HCT116 (cell line): ENCODE data around the gene KCNA4. TPM values are rescaled to one million over a fixed set of nuclear protein-coding genes. Genes with fewer than 3 reads are reported as not detected.

Experiments
- ATAC-seq: fragments of 200-7000 bp; cut with Tn5 transposase; 2 replicates; pipeline ENCODE4 v1.9.1; 2020; ENCODE audit warnings: mild to moderate bottlenecking, moderate library complexity
- BruUV-seq: library from RNA; stranded (reverse); fragments of 400-500 nt; replicated peaks from 2 replicates; lab custom pipeline; 2021; lab: Mats Ljungman, UMichigan
- CTCF ChIA-PET: fragments of 300-600 bp; sonication (Branson Sonifier 250); formaldehyde crosslinking; loops from one replicate; lab custom pipeline; 2021; ENCODE audit warnings: antibody characterized with exemption; lab: Charles Lee
- POLR2A ChIA-PET: fragments of 300-600, 350-600 bp; sonication (Branson Sonifier 250); formaldehyde crosslinking; loops from one replicate; lab custom pipeline; 2021; ENCODE audit warnings: antibody characterized with exemption; lab: Charles Lee
- RAD21 ChIA-PET, 2 experiments: fragments of 300-600 bp; sonication (Branson Sonifier 250); formaldehyde crosslinking; loops; one replicate each; lab custom pipeline; 2023; ENCODE audit warnings: low total read pairs in 2 of 2; ENCODE audit not compliant: uncharacterized antibody in 2 of 2, unreplicated experiment in 2 of 2, low non-redundant PET in 1 of 2; lab: Charles Lee
- DNase-seq: peaks from one replicate; pipeline ENCODE4 v3.0.0-alpha.2; 2010; ENCODE audit warnings: low read depth, low spot score
- H2AFZ ChIP-seq: fragments of 200-600 bp; shearing (Covaris generic), sonication (generic); 2 replicates; pipeline ENCODE4 v1.6.1; 2017; ENCODE audit warnings: low read depth, mixed run types, mixed read lengths, antibody characterized with exemption, low read length; ENCODE audit not compliant: poor library complexity, severe bottlenecking
- H3K27ac ChIP-seq: 2 replicates; pipeline ENCODE4 v1.5.1; 2012; ENCODE audit warnings: low read depth, low read length
- H3K27me3 ChIP-seq: fragments of 200-600 bp; sonication (generic); 2 replicates; pipeline ENCODE4 v1.6.1; 2016; ENCODE audit warnings: mixed run types, low read length, mixed read lengths; ENCODE audit not compliant: insufficient read depth
- H3K36me3 ChIP-seq, 2 experiments: fragments of 200-500 bp in 1 of 2; fragments of 200-600 bp in 1 of 2; sonication (Bioruptor generic) in 1 of 2; sonication (generic) in 1 of 2; 2 replicates each; pipeline versions ENCODE4 v1.5.1 to v1.6.1; 2014 to 2016; ENCODE audit warnings: low read length in 2 of 2, inconsistent platforms in 1 of 2, mixed read lengths in 1 of 2, mixed run types in 1 of 2; ENCODE audit not compliant: insufficient read depth in 2 of 2, control insufficient read depth in 1 of 2
- H3K4me1 ChIP-seq, 2 experiments: fragments of 200-600 bp in 1 of 2; sonication (generic) in 1 of 2; 2 replicates each; pipeline versions ENCODE4 v1.5.1 to v1.6.1; 2012 to 2017; ENCODE audit warnings: low read length in 2 of 2, inconsistent platforms in 1 of 2, mild to moderate bottlenecking in 1 of 2, mixed read lengths in 1 of 2, mixed run types in 1 of 2, moderate library complexity in 1 of 2; ENCODE audit not compliant: insufficient read depth in 2 of 2, control insufficient read depth in 1 of 2
- H3K4me2 ChIP-seq: fragments of 200-600 bp; sonication (generic); 2 replicates; pipeline ENCODE4 v1.6.1; 2017; ENCODE audit warnings: mixed run types, low read length, mixed read lengths
- H3K4me3 ChIP-seq, 2 experiments: fragments of 200-600 bp in 1 of 2; sonication (generic) in 1 of 2; replicated peaks in 1 of 2; 2 replicates each; pipeline ENCODE4 v1.5.1; 2011 to 2016; ENCODE audit warnings: low read length in 2 of 2, control low read depth in 1 of 2, low read depth in 1 of 2, mild to moderate bottlenecking in 1 of 2, mixed read lengths in 1 of 2, mixed run types in 1 of 2
- H3K79me2 ChIP-seq: fragments of 200-600 bp; sonication (generic); 2 replicates; pipeline ENCODE4 v1.6.1; 2017; ENCODE audit warnings: mild to moderate bottlenecking, mixed run types, low read length, moderate library complexity, mixed read lengths; ENCODE audit not compliant: insufficient read depth
- H3K9ac ChIP-seq: fragments of 200-600 bp; sonication (generic); 2 replicates; pipeline ENCODE4 v1.6.1; 2016; ENCODE audit warnings: low read length, mixed read lengths
- H3K9me2 ChIP-seq: fragments of 200-600 bp; sonication (generic), shearing (Covaris generic); 2 replicates; pipeline ENCODE4 v1.6.1; 2017; ENCODE audit warnings: mixed run types, mild to moderate bottlenecking, moderate library complexity; ENCODE audit not compliant: insufficient read depth
- H3K9me3 ChIP-seq, 2 experiments: fragments of 200-500 bp in 1 of 2; fragments of 200-600 bp in 1 of 2; sonication (Bioruptor generic) in 1 of 2; sonication (generic) in 1 of 2; 2 replicates each; pipeline ENCODE4 v1.6.1; 2014 to 2017; ENCODE audit warnings: low read length in 2 of 2, mixed read lengths in 2 of 2, inconsistent platforms in 1 of 2, low read depth in 1 of 2, mild to moderate bottlenecking in 1 of 2, mixed run types in 1 of 2, moderate library complexity in 1 of 2; ENCODE audit not compliant: control insufficient read depth in 1 of 2, insufficient read depth in 1 of 2
- H4K20me1 ChIP-seq: fragments of 200-600 bp; sonication (generic), shearing (Covaris generic); 2 replicates; pipeline ENCODE4 v1.6.1; 2017; ENCODE audit warnings: mixed run types, mild to moderate bottlenecking, moderate library complexity; ENCODE audit not compliant: insufficient read depth
- CTCF ChIP-seq, 3 experiments: fragments of 200-600 bp in 1 of 3; sonication (generic) in 1 of 3; IDR thresholded peaks in 2 of 3; conservative IDR thresholded peaks in 1 of 3; 2 replicates each; pipeline ENCODE4 v1.5.1; 2012 to 2017; ENCODE audit warnings: low read depth in 2 of 3, low read length in 2 of 3, antibody characterized with exemption in 1 of 3, borderline replicate concordance in 1 of 3, control low read depth in 1 of 3, mild to moderate bottlenecking in 1 of 3, mixed read lengths in 1 of 3, mixed run types in 1 of 3, moderate library complexity in 1 of 3; ENCODE audit not compliant: insufficient read depth in 1 of 3
- FOSL1 ChIP-seq: IDR thresholded peaks from 2 replicates; pipeline ENCODE4 v1.6.1; 2012; ENCODE audit warnings: low read depth
- ZBTB33 ChIP-seq: IDR thresholded peaks from 2 replicates; pipeline ENCODE4 v1.6.1; 2011; ENCODE audit warnings: mild to moderate bottlenecking, low read length, moderate library complexity; ENCODE audit not compliant: insufficient replicate concordance; ENCODE audit errors: extremely low read depth
- ZFX ChIP-seq: fragments of 450-650 bp; IDR thresholded peaks from 2 replicates; pipeline ENCODE4 v1.6.1; 2017
- ZNF274 ChIP-seq: fragments of 200-500 bp; sonication (Bioruptor generic); IDR thresholded peaks from 2 replicates; pipeline ENCODE4 v1.6.1; 2014; ENCODE audit warnings: mild to moderate bottlenecking, low read depth, low read length, inconsistent platforms
- intact Hi-C: fragments of 100-400 bp; cut with micrococcal nuclease; formaldehyde crosslinking; loops from 2 replicates; pipeline ENCODE4 v1.10.0; 2022
- total RNA-seq: library from RNA; stranded (reverse); gene quantifications from one replicate; pipeline ENCODE4 v1.2.1, GENCODE V29; 2021; ENCODE audit not compliant: unreplicated experiment
- TF ChIP-seq, protein P1 (sequence below): IDR thresholded peaks from 2 replicates; pipeline ENCODE4 v1.6.1; 2012

The KCNA4 gene
- total RNA-seq, 1 experiment from 2014 or later, result not detected

DNA sequence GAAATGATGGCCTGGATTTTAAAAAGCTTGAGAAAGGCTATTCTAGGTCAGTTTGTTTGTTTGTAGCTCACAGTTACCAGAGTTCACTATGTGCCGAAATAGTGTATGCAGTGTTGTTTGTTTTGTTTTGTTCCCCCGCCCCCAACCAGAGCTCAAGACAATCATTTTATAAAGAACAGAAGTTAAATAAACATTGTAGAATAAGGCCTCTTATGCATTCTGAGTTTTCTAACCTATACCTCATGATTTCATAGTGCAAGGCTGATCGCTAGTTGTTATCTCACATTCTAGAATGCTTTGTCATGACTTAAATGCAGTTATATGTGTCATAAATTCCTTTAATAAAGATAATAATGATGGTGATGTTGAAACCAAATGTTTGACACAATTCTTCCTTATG lies 7.8 kb downstream of the KCNA4 start (continued):
- TF ChIP-seq, protein P1, sequence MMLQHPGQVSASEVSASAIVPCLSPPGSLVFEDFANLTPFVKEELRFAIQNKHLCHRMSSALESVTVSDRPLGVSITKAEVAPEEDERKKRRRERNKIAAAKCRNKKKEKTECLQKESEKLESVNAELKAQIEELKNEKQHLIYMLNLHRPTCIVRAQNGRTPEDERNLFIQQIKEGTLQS, result no peak
- no peak for TF ChIP-seq ZBTB33
- no peak for TF ChIP-seq FOSL1
- no peak for TF ChIP-seq ZNF274
- no peak for TF ChIP-seq ZFX

GRCh38 chr11:30006876-30007275 lies 10.0 kb downstream of the KCNA4 start:
- no peak overlapping the region for H3K4me3 ChIP-seq
- no peaks in the 10 kb centered on the region for H4K20me1 ChIP-seq
- ChIA-PET RAD21 (no interaction called here), POLR2A (no interaction called here), CTCF (no interaction called here)
- DNase-seq (no peak), ATAC-seq (no peak)
- H3K36me3 ChIP-seq, result no peaks in the 10 kb centered on the region
- TF ChIP-seq CTCF (IDR thresholded peaks at IDR 0.05 in 2 of 3, conservative IDR thresholded peaks at IDR 0.05 in 1 of 3; ENCODE audit: borderline replicate concordance in 1 of 3, insufficient read depth in 1 of 3, low read depth in 2 of 3, low read length in 2 of 3), result no peak
- no peaks in the 10 kb centered on the region for H3K9me2 ChIP-seq
- no TSS peak for BruUV-seq
- intact Hi-C loops, result no loop called here
- H3K9ac ChIP-seq, result no peak overlapping the region
- peaks cover 0 to 4% of the 10 kb centered on the region in 2 experiments; a peak in 1 of 4 replicates for H3K9me3 ChIP-seq
- no peaks in the 10 kb centered on the region for H3K27me3 ChIP-seq
- H3K4me1 ChIP-seq, result no peaks in the 10 kb centered on the region
- no peak overlapping the region for H3K27ac ChIP-seq
- H3K79me2 ChIP-seq, result no peaks in the 10 kb centered on the region
- H3K4me2 ChIP-seq, result no peak overlapping the region
- no peak overlapping the region for H2AFZ ChIP-seq
